Fibroblast of skin of right biceps (primary cell): Measurements from ENCODE around the gene ALPP.
"Not testable (repeated sequence)": the region's sequence is repeated elsewhere in the genome, so short reads cannot be mapped to it uniquely, and the experiment has no call there.

Experiments
- DNase-seq: peaks from one replicate; pipeline ENCODE4 v3.0.0-alpha.2; 2013

The ALPP gene

GRCh38 chr2:232382331-232383225 lies 4.0 kb downstream of the ALPP start:
- no peak for DNase-seq

- DNase-seq, result no peak
Observed at GRCh38 chr2:232384466-232384865, 5.9 kb downstream of the ALPP start.

- not testable (repeated sequence) for DNase-seq
Observed at GRCh38 chr2:232385058-232385457, 6.5 kb downstream of the ALPP start.

- peak; percentile 81 for DNase-seq
Observed at GRCh38 chr2:232385660-232386489, 7.3 kb downstream of the ALPP start.

- no peak for DNase-seq
Observed at GRCh38 chr2:232386490-232386739, 7.9 kb downstream of the ALPP start.

- DNase-seq, result peak; percentile 43
Observed at GRCh38 chr2:232386740-232387450, 8.3 kb downstream of the ALPP start.

- no peak for DNase-seq
Observed at GRCh38 chr2:232387451-232388171, 9.1 kb downstream of the ALPP start.

GRCh38 chr2:232388324-232388891 lies 9.9 kb downstream of the ALPP start:
- DNase-seq, result no peak

- peak; percentile 78 for DNase-seq
Observed at GRCh38 chr2:232389327-232389726, 10.8 kb downstream of the ALPP start.

- DNase-seq, result no peak
Observed at GRCh38 chr2:232390661-232391060, 12.1 kb downstream of the ALPP start.

GRCh38 chr2:232393556-232393955 lies 15.0 kb downstream of the ALPP start:
- DNase-seq, result no peak

- DNase-seq, result not testable (repeated sequence)
Observed at GRCh38 chr2:232394431-232394830, 15.9 kb downstream of the ALPP start.

- DNase-seq, result no peak
Observed at GRCh38 chr2:232395586-232395985, 17.0 kb downstream of the ALPP start.

GRCh38 chr2:232396683-232397082 lies 18.1 kb downstream of the ALPP start:
- DNase-seq, result no peak

GRCh38 chr2:232398293-232399034 lies 19.9 kb downstream of the ALPP start:
- no peak for DNase-seq

- DNase-seq, result no peak
Observed at GRCh38 chr2:232400256-232401015, 21.9 kb downstream of the ALPP start.

GRCh38 chr2:232402518-232402917 lies 24.0 kb downstream of the ALPP start:
- no peak for DNase-seq

- DNase-seq, result no peak
Observed at GRCh38 chr2:232405943-232406510, 27.5 kb downstream of the ALPP start.

GRCh38 chr2:232406556-232407310 lies 28.2 kb downstream of the ALPP start, which contains the start of gene ALPG:
TSS of gene ALPG (plus strand) at chr2:232406844. CDS start at chr2:232406895, 51 bp downstream.
- no peak for DNase-seq
